K562 (cell line): ENCODE measurements around the gene ACKR2.
A peak's percentile ranks its signal among the peaks of the same experiment; 100 is the strongest.

ENCODE experiments used
- CEBPZ ChIP-seq: fragments of 150-350 bp; IDR thresholded peaks from 2 replicates; pipeline ENCODE4 v1.6.1; 2014; ENCODE audit warnings: low read depth, mild to moderate bottlenecking, low read length, borderline replicate concordance
- CREB3 ChIP-seq: fragments of 450-650 bp; conservative IDR thresholded peaks from 2 replicates; pipeline ENCODE4 v1.6.1; 2016; ENCODE audit warnings: missing genetic modification characterization, low read depth, mild to moderate bottlenecking, missing compliant biosample characterization, moderate library complexity
- CREM ChIP-seq: IDR thresholded peaks from 2 replicates; pipeline ENCODE4 v1.6.1; 2014; ENCODE audit warnings: antibody characterized with exemption, low read depth
- FOXA1 ChIP-seq: fragments of 450-650 bp; IDR thresholded peaks from 2 replicates; pipeline ENCODE4 v1.6.1; 2016; ENCODE audit warnings: mild to moderate bottlenecking, borderline replicate concordance
- MLX ChIP-seq, 2 experiments: fragments of 450-650 bp in 1 of 2; sonication (generic) in 1 of 2; formaldehyde crosslinking; conservative IDR thresholded peaks; 2 replicates each; pipeline versions ENCODE4 v1.4.0 to v1.8.1; 2020 to 2022; ENCODE audit warnings: mild to moderate bottlenecking in 1 of 2, missing genetic modification reagents in 1 of 2
- ZNF274 ChIP-seq: IDR thresholded peaks from 2 replicates; pipeline ENCODE4 v1.6.1; 2011; ENCODE audit warnings: low read depth, mild to moderate bottlenecking, low read length, moderate library complexity, borderline replicate concordance

GRCh38 chr3:42802876-42803413 lies 6.3 kb upstream of the ACKR2 start:
- TF ChIP-seq CEBPZ (no peak), CREM (0 out of 2 replicates have a peak, but pooled peaks have one; percentile 31), ZNF274 (no peak), FOXA1 (no peak), CREB3 (tag) (no peak), MLX (CRISPR knock-in tag; conservative IDR thresholded peaks at IDR 0.05) (no peak)
